Coronary artery (tissue), 2 donors: Measurements from ENCODE around the gene ITGB4.
"Not testable (repeated sequence)": the region's sequence is repeated elsewhere in the genome, so short reads cannot be mapped to it uniquely, and the experiment has no call there.

Experiments used
- DNase-seq: peaks from one replicate; pipeline ENCODE4 v3.0.0-alpha.2; 2017; ENCODE audit warnings: low spot score
- H3K27ac ChIP-seq, 2 donors: fragments of 200-600 bp; sonication (generic); one replicate each; pipeline ENCODE4 v1.5.1; 2016 to 2019
- H3K4me3 ChIP-seq: fragments of 200-600 bp; sonication (generic); 2 replicates; pipeline ENCODE4 v1.5.1; 2016; ENCODE audit warnings: mild to moderate bottlenecking, moderate library complexity
- CTCF ChIP-seq: fragments of 200-600 bp; sonication (generic); IDR thresholded peaks from one replicate; pipeline ENCODE4 v1.5.1; 2019; ENCODE audit warnings: antibody characterized with exemption

Gene ITGB4

GRCh38 chr17:75757086-75757681, 35.9 kb downstream of the ITGB4 start:
- DNase-seq, result no peak
- H3K4me3 ChIP-seq, result no peak overlapping the region
- H3K27ac ChIP-seq, result no peak overlapping the region
- TF ChIP-seq CTCF, result no peak

GRCh38 chr17:75758131-75758905, 37.1 kb downstream of the ITGB4 start:
- DNase-seq, result no peak
- Histone ChIP-seq H3K27ac (no peak overlapping the region), H3K4me3 (no peak overlapping the region)
- TF ChIP-seq CTCF, result no peak

GRCh38 chr17:75759457-75759856, 38.2 kb downstream of the ITGB4 start:
- no peak for TF ChIP-seq CTCF
- Histone ChIP-seq H3K27ac (no peak overlapping the region), H3K4me3 (no peak overlapping the region)
- no peak for DNase-seq

- H3K4me3 ChIP-seq, DNase-seq, H3K27ac ChIP-seq: not testable (repeated sequence)
These were observed 38.9 kb downstream of the ITGB4 start for GRCh38 chr17:75759978-75760640.

GRCh38 chr17:75762513-75763268, 41.4 kb downstream of the ITGB4 start:
- no peak for DNase-seq
- no peak for TF ChIP-seq CTCF
- Histone ChIP-seq H3K27ac (no peak overlapping the region), H3K4me3 (no peak overlapping the region)

GRCh38 chr17:75763269-75763607, 42.0 kb downstream of the ITGB4 start:
- no peak for TF ChIP-seq CTCF
- Histone ChIP-seq H3K4me3 (peak overlapping the region; percentile 80), H3K27ac (no peak overlapping the region)
- no peak for DNase-seq
